ENCODE measurements around the gene TBC1D25. TPM values are rescaled to one million over a fixed set of nuclear protein-coding genes. Genes with fewer than 3 reads are reported as not detected.

Gene TBC1D25
- total and polyA plus RNA-seq, 2 experiments from 2014 or later, result 1.9 to 4.5 TPM

- ATAC-seq (no peak), DNase-seq (ENCODE audit: low spot score) (no peak)
- H3K4me1 Mint-ChIP-seq, result peaks cover 5% of the 10 kb centered on the region; the same call in 2 of the 3 replicates
- H3K4me3 Mint-ChIP-seq, result no peak overlapping the region
- H2AFZ ChIP-seq, result no peak overlapping the region
- H3K36me3 Mint-ChIP-seq (ENCODE audit: low read depth), result no peaks in the 10 kb centered on the region; the same call in 2 of the 3 replicates
- no peaks in the 10 kb centered on the region for H3K27me3 ChIP-seq (ENCODE audit: insufficient read depth)
- no peak overlapping the region for H3K4me2 ChIP-seq
- TF ChIP-seq EZH2phosphoT487 (IDR thresholded peaks at IDR 0.05; ENCODE audit: unreplicated experiment), result no peak
- TF ChIP-seq EZH2 (IDR thresholded peaks at IDR 0.05; ENCODE audit: low read depth, unreplicated experiment), result no peak
- TF ChIP-seq POLR2AphosphoS5 (IDR thresholded peaks at IDR 0.05; ENCODE audit: low read depth), result no peak
- TF ChIP-seq NANOG (IDR thresholded peaks at IDR 0.05; ENCODE audit: borderline replicate concordance), result no peak
- TF ChIP-seq ZNF114 (CRISPR knock-in tag; IDR thresholded peaks at IDR 0.05), result no peak
- TF ChIP-seq ZNF462 (CRISPR knock-in tag; IDR thresholded peaks at IDR 0.05), result no peak
- TF ChIP-seq ZNF331 (CRISPR knock-in tag; IDR thresholded peaks at IDR 0.05; ENCODE audit: low read depth), result no peak
- no peak for TF ChIP-seq REST (IDR thresholded peaks at IDR 0.05; ENCODE audit: unreplicated experiment)
- no peak for TF ChIP-seq ETS1 (IDR thresholded peaks at IDR 0.05)
- TF ChIP-seq CTCF (conservative IDR thresholded peaks at IDR 0.05; ENCODE audit: low read depth in 2 of 2), result no peak
- no peak for TF ChIP-seq STAT1 (IDR thresholded peaks at IDR 0.05; ENCODE audit: unreplicated experiment)
- TF ChIP-seq CREB1 (CRISPR knock-in tag; IDR thresholded peaks at IDR 0.05; ENCODE audit: low read depth), result no peak
- no peak for TF ChIP-seq JUNB (IDR thresholded peaks at IDR 0.05; ENCODE audit: unreplicated experiment)
- H4K20me1 ChIP-seq (replicated peaks; ENCODE audit: insufficient read depth), result no peaks in the 10 kb centered on the region
- H3K9me2 ChIP-seq (ENCODE audit: insufficient read depth), result no peaks in the 10 kb centered on the region
- H3K27ac ChIP-seq (ENCODE audit: low read depth), result no peak overlapping the region
- peaks cover 6% of the 10 kb centered on the region for H3K27me3 Mint-ChIP-seq (ENCODE audit: insufficient read depth, low read depth, poor library complexity)
- H3K79me2 ChIP-seq (replicated peaks; ENCODE audit: insufficient read depth), result no peaks in the 10 kb centered on the region
- H3F3A ChIP-seq (replicated peaks; ENCODE audit: low read depth), result no peaks in the 10 kb centered on the region
- H3K36me3 ChIP-seq (ENCODE audit: insufficient read depth), result no peaks in the 10 kb centered on the region
- no peak overlapping the region for H3K27ac Mint-ChIP-seq
- H3K4me1 ChIP-seq (ENCODE audit: insufficient read depth), result no peaks in the 10 kb centered on the region
- no peaks in the 10 kb centered on the region for H3K9me3 Mint-ChIP-seq
- no peak overlapping the region for H3K4me3 ChIP-seq
Measured at GRCh38 chrX:48600226-48600625, 60.7 kb downstream of the TBC1D25 start.

All from GM23338 (cell line).